HCT116 (cell line): ENCODE results near the gene DYNLT4. TPM values are rescaled to one million over a fixed set of nuclear protein-coding genes. Genes with fewer than 3 reads are reported as not detected.

Experiments used
- ATAC-seq: fragments of 200-7000 bp; cut with Tn5 transposase; 2 replicates; pipeline ENCODE4 v1.9.1; 2020; ENCODE audit warnings: mild to moderate bottlenecking, moderate library complexity
- BruUV-seq: library from RNA; stranded (reverse); fragments of 400-500 nt; replicated peaks from 2 replicates; lab custom pipeline; 2021; lab: Mats Ljungman, UMichigan
- CTCF ChIA-PET: fragments of 300-600 bp; sonication (Branson Sonifier 250); formaldehyde crosslinking; loops from one replicate; lab custom pipeline; 2021; ENCODE audit warnings: antibody characterized with exemption; lab: Charles Lee
- POLR2A ChIA-PET: fragments of 300-600, 350-600 bp; sonication (Branson Sonifier 250); formaldehyde crosslinking; loops from one replicate; lab custom pipeline; 2021; ENCODE audit warnings: antibody characterized with exemption; lab: Charles Lee
- RAD21 ChIA-PET, 2 experiments: fragments of 300-600 bp; sonication (Branson Sonifier 250); formaldehyde crosslinking; loops; one replicate each; lab custom pipeline; 2023; ENCODE audit warnings: low total read pairs in 2 of 2; ENCODE audit not compliant: uncharacterized antibody in 2 of 2, unreplicated experiment in 2 of 2, low non-redundant PET in 1 of 2; lab: Charles Lee
- DNase-seq: peaks from one replicate; pipeline ENCODE4 v3.0.0-alpha.2; 2010; ENCODE audit warnings: low read depth, low spot score
- H2AFZ ChIP-seq: fragments of 200-600 bp; shearing (Covaris generic), sonication (generic); 2 replicates; pipeline ENCODE4 v1.6.1; 2017; ENCODE audit warnings: low read depth, mixed run types, mixed read lengths, antibody characterized with exemption, low read length; ENCODE audit not compliant: poor library complexity, severe bottlenecking
- H3K27ac ChIP-seq: 2 replicates; pipeline ENCODE4 v1.5.1; 2012; ENCODE audit warnings: low read depth, low read length
- H3K27me3 ChIP-seq: fragments of 200-600 bp; sonication (generic); 2 replicates; pipeline ENCODE4 v1.6.1; 2016; ENCODE audit warnings: mixed run types, low read length, mixed read lengths; ENCODE audit not compliant: insufficient read depth
- H3K36me3 ChIP-seq, 2 experiments: fragments of 200-500 bp in 1 of 2; fragments of 200-600 bp in 1 of 2; sonication (Bioruptor generic) in 1 of 2; sonication (generic) in 1 of 2; 2 replicates each; pipeline versions ENCODE4 v1.5.1 to v1.6.1; 2014 to 2016; ENCODE audit warnings: low read length in 2 of 2, inconsistent platforms in 1 of 2, mixed read lengths in 1 of 2, mixed run types in 1 of 2; ENCODE audit not compliant: insufficient read depth in 2 of 2, control insufficient read depth in 1 of 2
- H3K4me1 ChIP-seq, 2 experiments: fragments of 200-600 bp in 1 of 2; sonication (generic) in 1 of 2; 2 replicates each; pipeline versions ENCODE4 v1.5.1 to v1.6.1; 2012 to 2017; ENCODE audit warnings: low read length in 2 of 2, inconsistent platforms in 1 of 2, mild to moderate bottlenecking in 1 of 2, mixed read lengths in 1 of 2, mixed run types in 1 of 2, moderate library complexity in 1 of 2; ENCODE audit not compliant: insufficient read depth in 2 of 2, control insufficient read depth in 1 of 2
- H3K4me2 ChIP-seq: fragments of 200-600 bp; sonication (generic); 2 replicates; pipeline ENCODE4 v1.6.1; 2017; ENCODE audit warnings: mixed run types, low read length, mixed read lengths
- H3K4me3 ChIP-seq, 2 experiments: fragments of 200-600 bp in 1 of 2; sonication (generic) in 1 of 2; replicated peaks in 1 of 2; 2 replicates each; pipeline ENCODE4 v1.5.1; 2011 to 2016; ENCODE audit warnings: low read length in 2 of 2, control low read depth in 1 of 2, low read depth in 1 of 2, mild to moderate bottlenecking in 1 of 2, mixed read lengths in 1 of 2, mixed run types in 1 of 2
- H3K79me2 ChIP-seq: fragments of 200-600 bp; sonication (generic); 2 replicates; pipeline ENCODE4 v1.6.1; 2017; ENCODE audit warnings: mild to moderate bottlenecking, mixed run types, low read length, moderate library complexity, mixed read lengths; ENCODE audit not compliant: insufficient read depth
- H3K9ac ChIP-seq: fragments of 200-600 bp; sonication (generic); 2 replicates; pipeline ENCODE4 v1.6.1; 2016; ENCODE audit warnings: low read length, mixed read lengths
- H3K9me2 ChIP-seq: fragments of 200-600 bp; sonication (generic), shearing (Covaris generic); 2 replicates; pipeline ENCODE4 v1.6.1; 2017; ENCODE audit warnings: mixed run types, mild to moderate bottlenecking, moderate library complexity; ENCODE audit not compliant: insufficient read depth
- H3K9me3 ChIP-seq, 2 experiments: fragments of 200-500 bp in 1 of 2; fragments of 200-600 bp in 1 of 2; sonication (Bioruptor generic) in 1 of 2; sonication (generic) in 1 of 2; 2 replicates each; pipeline ENCODE4 v1.6.1; 2014 to 2017; ENCODE audit warnings: low read length in 2 of 2, mixed read lengths in 2 of 2, inconsistent platforms in 1 of 2, low read depth in 1 of 2, mild to moderate bottlenecking in 1 of 2, mixed run types in 1 of 2, moderate library complexity in 1 of 2; ENCODE audit not compliant: control insufficient read depth in 1 of 2, insufficient read depth in 1 of 2
- H4K20me1 ChIP-seq: fragments of 200-600 bp; sonication (generic), shearing (Covaris generic); 2 replicates; pipeline ENCODE4 v1.6.1; 2017; ENCODE audit warnings: mixed run types, mild to moderate bottlenecking, moderate library complexity; ENCODE audit not compliant: insufficient read depth
- CEBPB ChIP-seq: IDR thresholded peaks from 2 replicates; pipeline ENCODE4 v1.6.1; 2012; ENCODE audit warnings: low read depth
- EGR1 ChIP-seq: IDR thresholded peaks from 2 replicates; pipeline ENCODE4 v1.6.1; 2012; ENCODE audit warnings: low read depth
- JUND ChIP-seq: IDR thresholded peaks from 2 replicates; pipeline ENCODE4 v1.6.1; 2012
- POLR2AphosphoS5 ChIP-seq: IDR thresholded peaks from 2 replicates; pipeline ENCODE4 v1.6.1; 2011; ENCODE audit warnings: mild to moderate bottlenecking, low read depth, low read length, moderate library complexity
- RAD21 ChIP-seq: IDR thresholded peaks from 2 replicates; pipeline ENCODE4 v1.6.1; 2012; ENCODE audit warnings: low read depth, mild to moderate bottlenecking
- SIN3A ChIP-seq: IDR thresholded peaks from 2 replicates; pipeline ENCODE4 v1.6.1; 2012; ENCODE audit warnings: low read depth
- SP1 ChIP-seq: IDR thresholded peaks from 2 replicates; pipeline ENCODE4 v1.6.1; 2012; ENCODE audit warnings: low read depth
- TCF7L2 ChIP-seq: IDR thresholded peaks from 2 replicates; pipeline ENCODE4 v1.7.0; 2011; ENCODE audit warnings: borderline replicate concordance, inconsistent platforms; ENCODE audit not compliant: insufficient read depth, insufficient read length; ENCODE audit errors: extremely low read depth
- ZFX ChIP-seq: fragments of 450-650 bp; IDR thresholded peaks from 2 replicates; pipeline ENCODE4 v1.6.1; 2017
- intact Hi-C: fragments of 100-400 bp; cut with micrococcal nuclease; formaldehyde crosslinking; loops from 2 replicates; pipeline ENCODE4 v1.10.0; 2022
- total RNA-seq: library from RNA; stranded (reverse); gene quantifications from one replicate; pipeline ENCODE4 v1.2.1, GENCODE V29; 2021; ENCODE audit not compliant: unreplicated experiment
- TF ChIP-seq, protein P1 (sequence below): IDR thresholded peaks from 2 replicates; pipeline ENCODE4 v1.6.1; 2012
- TF ChIP-seq, protein P2 (sequence below): IDR thresholded peaks from 2 replicates; pipeline ENCODE4 v1.6.1; 2012

Gene DYNLT4
- total RNA-seq, 1 experiment from 2014 or later: 0.96 TPM

DNA sequence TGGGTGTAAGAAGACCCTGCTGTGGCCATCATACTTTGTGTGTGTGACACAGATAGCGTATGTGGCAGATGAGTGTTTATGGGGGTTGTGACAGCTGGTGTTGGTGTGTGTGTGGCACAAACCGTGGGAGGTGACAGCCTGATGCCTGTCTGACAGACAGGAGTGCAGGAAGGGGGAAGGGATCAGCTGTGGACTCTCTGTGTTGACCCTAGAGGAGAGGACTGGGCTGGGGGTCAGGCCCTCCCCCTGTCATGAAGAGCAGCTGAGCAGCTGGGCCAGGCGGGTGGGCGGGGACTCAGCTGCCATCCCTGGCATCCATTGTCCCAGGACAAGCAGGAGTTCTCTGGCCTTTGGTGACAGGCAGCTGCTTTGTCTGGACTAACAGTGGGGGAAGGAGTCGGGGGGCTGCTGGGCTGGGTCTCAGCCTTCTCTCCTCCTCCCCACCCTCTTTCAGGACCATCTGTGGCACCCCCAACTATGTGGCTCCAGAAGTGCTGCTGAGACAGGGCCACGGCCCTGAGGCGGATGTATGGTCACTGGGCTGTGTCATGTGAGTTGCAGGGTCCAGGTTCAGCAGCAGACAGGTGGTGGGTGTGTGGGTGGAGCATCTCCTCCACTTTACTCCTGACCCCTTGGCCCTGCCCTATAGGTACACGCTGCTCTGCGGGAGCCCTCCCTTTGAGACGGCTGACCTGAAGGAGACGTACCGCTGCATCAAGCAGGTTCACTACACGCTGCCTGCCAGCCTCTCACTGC, 4.7 kb downstream of the DYNLT4 start (continued):
- TF ChIP-seq EGR1 (no peak), TCF7L2 (no peak), POLR2AphosphoS5 (no peak; the same call in 1 of the 2 replicates), CEBPB (no peak), JUND (no peak), RAD21 (no peak), SP1 (no peak), SIN3A (no peak), ZFX (no peak)
- TF ChIP-seq, protein P1, sequence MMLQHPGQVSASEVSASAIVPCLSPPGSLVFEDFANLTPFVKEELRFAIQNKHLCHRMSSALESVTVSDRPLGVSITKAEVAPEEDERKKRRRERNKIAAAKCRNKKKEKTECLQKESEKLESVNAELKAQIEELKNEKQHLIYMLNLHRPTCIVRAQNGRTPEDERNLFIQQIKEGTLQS: no peak
- TF ChIP-seq, protein P2, sequence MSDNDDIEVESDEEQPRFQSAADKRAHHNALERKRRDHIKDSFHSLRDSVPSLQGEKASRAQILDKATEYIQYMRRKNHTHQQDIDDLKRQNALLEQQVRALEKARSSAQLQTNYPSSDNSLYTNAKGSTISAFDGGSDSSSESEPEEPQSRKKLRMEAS: no peak

DNA sequence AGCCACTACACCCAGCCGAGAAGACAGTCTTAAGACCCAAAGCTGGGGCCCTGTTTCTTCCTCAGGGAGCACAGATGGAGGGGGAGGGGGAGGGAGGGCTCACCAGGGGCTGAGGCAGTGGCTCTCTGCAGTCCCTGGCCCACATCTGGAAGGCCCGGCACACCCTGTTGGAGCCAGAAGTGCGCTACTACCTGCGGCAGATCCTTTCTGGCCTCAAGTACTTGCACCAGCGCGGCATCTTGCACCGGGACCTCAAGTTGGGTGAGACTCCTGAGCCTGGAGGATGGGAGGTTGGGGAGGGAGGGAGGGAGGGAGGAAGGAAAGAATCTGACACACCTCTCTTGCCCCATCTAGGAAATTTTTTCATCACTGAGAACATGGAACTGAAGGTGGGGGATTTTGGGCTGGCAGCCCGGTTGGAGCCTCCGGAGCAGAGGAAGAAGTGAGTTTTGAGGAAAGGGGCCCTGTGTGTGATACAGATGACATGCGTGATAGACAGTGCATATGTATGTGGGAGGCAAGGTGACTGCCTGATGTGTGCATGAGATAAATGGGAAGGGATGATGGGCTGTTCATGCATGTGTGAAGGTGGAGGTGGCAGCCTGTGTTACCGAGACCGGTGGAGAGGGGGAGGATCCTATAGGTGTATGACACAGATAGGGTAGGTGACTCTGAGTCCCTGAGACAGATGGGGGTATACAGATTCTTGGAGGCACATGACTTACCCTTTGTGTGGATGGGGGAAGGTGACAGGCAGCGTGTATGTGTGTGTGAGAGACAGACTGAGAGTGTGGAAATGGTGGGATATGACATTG, 5.5 kb downstream of the DYNLT4 start:
- Histone ChIP-seq H3K4me1 (peaks cover 28 to 85% of the 10 kb centered on the region in 2 experiments), H3K4me3 (peak overlapping the region; percentile 87 to 91), H2AFZ (no peak overlapping the region), H3K9ac (peak overlapping the region; percentile 98), H3K9me3 (no peaks in the 10 kb centered on the region), H4K20me1 (no peaks in the 10 kb centered on the region), H3K4me2 (peak overlapping the region; percentile 93), H3K36me3 (peaks cover 3 to 45% of the 10 kb centered on the region in 2 experiments; a peak in 3 of 4 replicates), H3K79me2 (peaks cover 51% of the 10 kb centered on the region), H3K27me3 (no peaks in the 10 kb centered on the region), H3K9me2 (no peaks in the 10 kb centered on the region), H3K27ac (peak overlapping the region; percentile 84)
- ChIA-PET CTCF (no interaction called here), RAD21 (no interaction called here), POLR2A (interaction anchor here (1.0 to 5.5 kb wide), 5 partner anchors 8 to 210 kb away, joined by 3 to 86 read pairs (median 9); partner anchors contain the start of genes HECTD3, RPS8 and UROD)
- no TSS peak for BruUV-seq
- ATAC-seq (no peak), DNase-seq (no peak)
- intact Hi-C loops: no loop called here
- no peak for TF ChIP-seq CEBPB
